Measurements from ENCODE around the gene SLC6A8.
"Not testable (repeated sequence)": the region's sequence is repeated elsewhere in the genome, so short reads cannot be mapped to it uniquely, and the experiment has no call there.

Gene SLC6A8

DNA sequence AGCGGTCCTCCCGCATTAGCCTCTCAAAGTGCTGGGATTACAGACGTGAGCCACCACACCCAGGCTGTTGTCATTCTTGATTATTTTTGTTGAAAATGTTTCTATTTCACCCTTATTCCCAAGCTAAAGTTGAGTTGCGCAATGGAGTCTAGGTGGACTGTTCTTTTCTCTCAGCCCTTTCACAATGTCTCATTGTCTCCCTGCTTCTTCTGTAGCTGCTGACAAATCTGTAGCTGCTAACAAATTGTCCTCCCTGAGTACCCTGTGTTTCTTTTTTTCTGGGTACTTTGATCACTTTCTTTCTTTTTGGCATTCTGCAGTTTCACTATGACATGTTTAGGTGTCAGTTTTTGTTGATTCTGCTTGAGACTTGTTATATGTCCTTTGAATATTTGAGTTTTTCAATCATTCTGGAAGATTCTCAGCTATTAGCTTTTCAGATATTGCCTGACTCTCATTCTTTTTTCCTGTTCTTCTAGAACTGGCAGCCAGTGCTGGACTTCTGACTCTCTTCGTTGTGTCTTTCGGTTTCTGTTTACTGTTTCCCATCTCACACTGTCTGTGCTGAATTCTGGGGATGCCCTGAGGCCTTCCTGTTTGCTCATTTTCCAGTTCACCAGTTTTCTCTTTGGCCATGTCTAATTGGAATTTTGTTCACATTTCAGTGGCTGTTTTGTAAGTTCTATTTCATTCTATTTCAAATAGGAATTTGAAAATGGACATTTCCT is 43.6 kb downstream of the SLC6A8 start:
- DNase-seq (ENCODE audit: low spot score): no peak

DNA sequence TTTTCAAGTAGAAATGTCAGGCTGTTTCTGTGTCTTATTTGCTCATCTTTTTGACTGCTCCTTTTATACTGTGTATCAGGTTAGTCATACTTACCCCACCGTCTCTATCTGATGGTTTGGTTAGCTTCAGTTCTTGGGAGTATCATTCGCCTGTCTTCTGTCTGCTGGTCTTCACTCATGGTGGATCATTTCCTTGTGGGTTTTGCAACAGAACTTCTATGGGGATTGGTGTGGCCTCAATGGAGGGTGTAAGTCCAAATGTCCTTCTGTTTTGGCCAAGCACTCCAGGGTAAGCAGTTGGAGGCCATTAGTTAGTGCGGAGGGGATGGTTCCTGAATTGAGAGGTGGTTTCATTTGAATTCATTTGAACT is 44.1 kb downstream of the SLC6A8 start:
- DNase-seq (ENCODE audit: low spot score): no peak

DNA sequence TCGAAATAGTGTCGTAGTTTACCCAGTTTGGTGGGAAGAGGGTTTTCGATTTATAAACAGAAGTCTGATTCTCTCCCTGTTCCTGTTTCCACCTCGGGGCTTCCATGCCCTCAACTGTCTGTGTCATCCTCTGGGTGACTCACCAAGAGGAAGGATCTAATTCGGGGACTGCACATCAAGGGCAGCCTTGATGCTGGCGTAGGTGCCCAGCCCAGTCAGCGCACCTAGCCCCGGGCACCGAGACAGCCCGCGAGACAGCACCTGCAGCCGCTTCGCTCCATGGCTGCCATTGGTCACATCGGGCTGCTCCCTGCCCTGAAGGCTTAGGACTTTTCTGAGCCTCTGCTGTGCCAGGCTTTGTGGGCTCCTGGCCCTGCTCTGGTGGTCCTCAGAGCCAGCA is 44.7 kb downstream of the SLC6A8 start:
- no peak for DNase-seq (ENCODE audit: low spot score)

DNA sequence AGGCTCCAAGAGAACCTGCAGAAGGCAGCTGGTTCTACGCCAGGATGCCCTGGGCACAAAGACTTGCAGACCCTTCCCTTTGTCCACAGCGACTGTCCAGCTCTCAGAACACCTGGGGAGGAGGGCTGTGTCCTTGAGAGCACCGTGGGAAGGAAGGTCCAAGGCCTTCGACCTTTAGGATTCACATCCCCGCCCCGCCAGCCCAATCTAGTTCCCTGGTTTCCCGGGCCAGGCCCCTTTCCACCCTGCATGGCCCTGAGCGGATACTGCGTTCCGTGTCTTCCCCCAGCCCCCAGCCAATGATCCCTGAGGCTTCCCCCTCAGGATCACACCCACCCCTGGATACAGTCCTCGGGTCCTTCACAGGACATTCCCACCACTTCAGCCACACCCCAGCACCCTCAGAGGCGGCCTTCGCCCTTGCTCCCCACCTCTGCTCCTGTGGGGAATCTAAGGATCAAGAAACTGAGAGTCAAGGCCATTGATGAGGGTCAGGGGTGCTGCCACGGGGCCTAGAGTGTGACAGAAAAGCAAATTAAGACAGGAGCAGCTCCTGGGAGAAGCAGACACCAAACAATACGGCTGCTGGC is 46.0 kb downstream of the SLC6A8 start:
- DNase-seq (ENCODE audit: low spot score): no peak

DNA sequence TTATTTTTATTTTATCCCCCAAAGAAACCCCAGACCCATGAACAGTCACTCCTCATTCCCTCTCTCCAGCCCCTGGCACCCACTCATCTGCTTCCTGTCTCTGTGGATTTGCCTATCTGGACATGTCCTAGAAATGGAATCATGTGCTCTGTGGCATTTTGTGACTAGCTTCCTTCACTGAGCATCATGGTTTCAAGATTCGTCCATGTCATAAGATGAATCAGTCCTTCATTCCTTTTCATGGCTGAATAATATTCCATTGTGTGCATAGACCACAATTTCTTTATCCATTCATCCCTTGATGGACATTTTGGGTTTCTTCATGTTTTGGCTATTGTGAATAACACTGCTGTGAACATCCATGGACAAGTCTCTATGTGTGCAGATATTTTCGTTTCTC is 47.1 kb downstream of the SLC6A8 start:
- no peak for DNase-seq (ENCODE audit: low spot score)

DNA sequence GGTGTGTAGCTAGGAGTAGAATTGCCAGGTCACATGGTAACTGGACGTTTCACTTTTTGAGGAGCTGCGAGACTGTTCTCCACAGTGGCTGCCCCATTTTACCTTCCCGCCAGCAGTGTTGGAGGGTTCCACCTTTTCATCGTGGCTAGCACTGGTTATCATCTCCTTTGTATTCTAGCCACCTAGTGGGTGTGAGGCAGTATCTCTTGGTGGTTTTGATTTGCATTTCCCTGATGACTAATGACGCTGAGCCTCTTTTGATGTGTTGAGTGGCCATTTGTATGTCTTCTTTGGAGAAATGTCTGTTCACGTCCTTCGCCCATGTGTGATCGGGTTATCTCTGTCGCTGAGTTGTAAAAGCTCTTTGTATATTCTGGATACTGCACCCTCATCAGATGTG is 47.5 kb downstream of the SLC6A8 start:
- DNase-seq (ENCODE audit: low spot score): no peak

DNA sequence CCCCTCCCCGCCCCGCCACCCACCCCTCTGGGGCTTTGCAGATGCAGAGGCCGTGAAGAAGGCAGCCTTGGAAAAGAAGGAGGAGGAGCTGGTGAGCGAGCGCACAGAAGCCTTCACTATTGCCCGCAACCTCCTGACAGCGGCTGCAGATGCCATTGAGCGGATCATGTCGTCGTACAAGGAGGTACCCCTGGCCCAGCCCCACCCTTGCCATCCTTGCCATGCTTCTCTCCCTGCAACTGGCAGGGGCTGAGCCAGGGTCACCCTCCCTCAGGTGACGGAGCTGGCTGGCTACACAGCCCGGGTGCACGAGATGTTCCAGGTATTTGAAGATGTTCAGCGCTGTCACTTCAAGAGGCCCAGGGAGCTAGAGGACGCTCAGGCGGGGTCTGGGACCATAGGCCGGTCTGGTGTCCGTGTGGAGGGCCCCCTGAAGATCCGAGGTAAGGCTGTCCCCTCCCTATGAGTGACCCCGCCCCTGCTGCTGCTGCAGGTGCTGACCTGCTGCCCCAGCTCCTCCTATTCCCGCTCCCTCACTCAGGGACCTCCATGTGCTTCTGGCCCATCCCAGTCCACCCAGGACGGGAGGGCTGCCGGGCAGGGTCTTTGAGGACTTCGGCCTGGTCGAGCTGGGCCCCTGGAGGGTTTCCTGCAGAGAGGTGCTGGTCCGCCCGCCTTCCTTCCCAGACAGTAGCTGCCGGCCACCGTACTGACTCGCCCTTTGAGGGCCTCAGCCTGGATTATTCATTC is 48.5 kb downstream of the SLC6A8 start:
- no peak for DNase-seq (ENCODE audit: low spot score)

DNA sequence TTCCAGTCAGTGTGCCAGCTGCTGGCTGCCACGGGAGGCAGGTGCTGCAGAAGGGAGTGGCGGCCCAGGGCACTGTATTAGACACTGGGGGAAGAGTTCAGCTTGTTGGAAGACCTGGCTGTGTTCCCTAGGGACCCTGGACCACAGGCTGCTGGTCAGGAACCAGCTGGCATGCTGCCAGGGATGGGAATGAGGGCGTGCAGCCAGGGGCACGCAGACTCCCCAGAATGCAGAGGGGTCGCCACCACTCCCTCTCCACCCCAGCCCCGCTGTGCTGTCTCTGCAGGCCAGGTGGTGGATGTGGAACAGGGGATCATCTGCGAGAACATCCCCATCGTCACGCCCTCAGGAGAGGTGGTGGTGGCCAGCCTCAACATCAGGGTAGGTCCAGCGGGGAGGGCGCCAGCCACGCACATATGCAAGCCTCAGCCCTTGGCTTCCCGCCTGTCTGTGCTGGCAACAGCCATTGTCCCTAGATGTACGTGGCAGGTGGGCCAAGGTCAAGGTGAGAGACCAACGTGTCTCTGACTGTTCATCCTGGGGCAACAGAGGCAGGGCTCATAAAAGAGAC is 49.2 kb downstream of the SLC6A8 start:
- no peak for DNase-seq (ENCODE audit: low spot score)

DNA sequence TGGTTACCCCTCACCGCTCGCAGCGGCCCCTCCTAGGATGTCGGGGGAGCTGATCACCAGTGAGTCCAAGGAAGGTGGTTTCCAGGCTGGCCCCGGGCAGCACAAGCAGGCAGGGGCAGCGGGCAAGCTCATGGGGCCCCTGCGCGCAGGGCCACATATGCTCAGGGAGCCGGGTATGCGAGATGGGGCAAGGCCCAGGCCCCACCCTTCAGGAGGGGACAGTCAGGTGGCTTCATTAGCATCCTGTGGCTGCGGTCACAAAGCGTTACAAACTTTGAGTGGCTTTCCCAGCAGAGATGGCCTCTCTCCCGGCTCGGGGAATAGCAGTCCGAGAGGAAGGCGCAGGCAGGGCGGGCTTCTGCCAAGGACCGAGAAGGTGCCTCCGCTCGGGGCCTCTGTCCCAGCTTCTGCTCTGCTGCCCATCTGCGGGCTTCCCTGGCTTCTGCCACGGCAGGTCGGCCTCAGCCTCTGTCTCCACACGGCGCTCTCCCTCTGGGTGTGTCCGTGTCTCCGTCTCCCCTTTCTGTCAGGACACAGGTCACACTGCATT is 50.4 kb downstream of the SLC6A8 start:
- DNase-seq (ENCODE audit: low spot score): no peak

DNA sequence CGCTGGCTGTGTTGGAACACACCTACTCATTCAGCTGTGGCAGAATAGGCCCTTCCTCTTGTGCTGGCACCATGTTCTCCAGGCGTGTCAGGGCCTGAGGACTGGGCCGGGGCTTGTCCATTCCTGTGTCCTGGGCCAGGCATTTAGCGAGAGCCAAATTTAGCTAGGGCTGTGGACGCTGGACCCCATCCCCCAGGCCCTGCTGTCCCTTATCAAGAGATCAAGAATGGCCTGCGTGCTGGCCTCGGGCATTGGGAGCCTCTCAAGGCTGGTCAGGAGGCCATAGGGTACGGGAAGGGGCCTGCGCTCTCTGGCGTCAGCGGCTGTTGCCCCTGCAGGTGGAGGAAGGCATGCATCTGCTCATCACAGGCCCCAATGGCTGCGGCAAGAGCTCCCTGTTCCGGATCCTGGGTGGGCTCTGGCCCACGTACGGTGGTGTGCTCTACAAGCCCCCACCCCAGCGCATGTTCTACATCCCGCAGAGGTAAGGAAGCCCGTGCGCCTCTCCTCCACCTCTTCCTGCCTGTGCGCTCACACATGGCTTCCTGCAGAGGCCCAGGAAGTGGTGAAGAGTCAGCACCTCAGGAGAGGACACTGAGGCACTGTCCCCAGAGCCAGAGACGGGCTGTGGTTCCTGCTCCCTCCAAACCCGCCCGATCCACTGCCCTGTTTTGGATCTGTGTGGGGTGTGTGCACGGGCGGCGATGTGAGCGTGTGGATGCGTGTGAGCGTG is 52.2 kb downstream of the SLC6A8 start:
- no peak for DNase-seq (ENCODE audit: low spot score)

DNA sequence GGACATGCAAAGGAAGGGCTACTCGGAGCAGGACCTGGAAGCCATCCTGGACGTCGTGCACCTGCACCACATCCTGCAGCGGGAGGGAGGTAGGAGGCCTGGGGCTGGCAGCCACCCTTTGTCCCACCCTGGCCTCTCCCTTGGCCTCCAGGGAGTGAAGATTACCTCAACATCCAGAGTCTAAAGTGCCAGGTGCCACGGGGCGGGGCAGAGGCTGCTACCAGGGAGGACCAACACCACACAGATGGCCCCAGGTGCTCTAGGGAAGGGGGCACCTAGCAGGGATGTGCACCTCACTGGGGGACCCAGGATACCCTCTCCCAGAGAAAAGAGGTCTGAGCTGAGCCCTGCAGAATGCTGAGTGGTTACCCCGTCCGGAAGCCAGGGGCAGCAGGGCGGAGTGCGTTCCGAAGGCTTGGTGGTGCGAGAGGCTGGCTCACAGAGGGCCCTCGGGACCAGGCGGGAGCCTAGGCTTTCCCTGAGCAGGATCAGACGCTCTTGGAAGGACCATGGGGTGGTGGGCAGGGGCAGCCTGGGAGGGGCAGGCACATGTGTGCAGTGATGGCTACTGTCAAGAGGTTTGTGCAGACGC is 53.0 kb downstream of the SLC6A8 start:
- DNase-seq (ENCODE audit: low spot score): no peak

DNA sequence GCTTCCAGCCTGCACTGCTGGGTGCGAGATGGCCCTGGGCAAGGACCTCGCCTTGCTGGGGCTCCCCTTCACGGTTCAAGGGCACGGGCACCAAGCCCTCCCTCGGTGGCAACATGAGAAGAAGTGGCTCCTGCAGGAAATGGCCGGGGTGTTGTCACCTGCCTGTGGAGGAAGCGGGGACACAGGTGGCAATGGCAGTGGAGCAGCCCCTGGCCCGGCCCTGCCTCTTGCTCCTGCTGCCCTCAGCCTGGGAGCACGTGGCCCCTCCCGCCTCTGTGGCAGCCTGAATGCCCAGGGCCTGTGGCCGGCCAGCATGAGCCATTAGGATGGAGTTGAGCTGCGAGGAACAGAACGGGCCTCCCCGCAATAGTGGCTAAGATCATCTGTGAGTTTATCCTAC is 53.7 kb downstream of the SLC6A8 start:
- no peak for DNase-seq (ENCODE audit: low spot score)

DNA sequence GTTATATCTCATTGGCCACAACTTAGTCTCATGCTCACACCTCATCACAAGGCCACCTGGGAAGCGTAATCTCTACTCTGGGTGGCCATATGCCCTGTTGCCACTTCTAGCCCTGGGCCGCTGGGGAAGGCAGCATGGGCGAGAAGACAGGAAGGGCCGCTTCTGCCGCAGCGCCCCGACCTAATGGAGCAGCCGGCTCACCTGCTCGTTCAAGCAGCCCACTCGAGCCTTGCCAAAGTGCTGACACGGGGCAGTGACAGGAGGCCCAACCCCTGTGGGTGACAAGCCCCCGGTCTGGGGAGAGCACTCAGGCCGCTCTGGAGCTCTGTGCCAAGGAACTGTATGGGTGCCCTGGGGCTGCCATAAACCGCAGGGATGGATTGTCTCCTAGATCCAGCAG is 54.4 kb downstream of the SLC6A8 start:
- not testable (repeated sequence) for DNase-seq (ENCODE audit: low spot score)

DNA sequence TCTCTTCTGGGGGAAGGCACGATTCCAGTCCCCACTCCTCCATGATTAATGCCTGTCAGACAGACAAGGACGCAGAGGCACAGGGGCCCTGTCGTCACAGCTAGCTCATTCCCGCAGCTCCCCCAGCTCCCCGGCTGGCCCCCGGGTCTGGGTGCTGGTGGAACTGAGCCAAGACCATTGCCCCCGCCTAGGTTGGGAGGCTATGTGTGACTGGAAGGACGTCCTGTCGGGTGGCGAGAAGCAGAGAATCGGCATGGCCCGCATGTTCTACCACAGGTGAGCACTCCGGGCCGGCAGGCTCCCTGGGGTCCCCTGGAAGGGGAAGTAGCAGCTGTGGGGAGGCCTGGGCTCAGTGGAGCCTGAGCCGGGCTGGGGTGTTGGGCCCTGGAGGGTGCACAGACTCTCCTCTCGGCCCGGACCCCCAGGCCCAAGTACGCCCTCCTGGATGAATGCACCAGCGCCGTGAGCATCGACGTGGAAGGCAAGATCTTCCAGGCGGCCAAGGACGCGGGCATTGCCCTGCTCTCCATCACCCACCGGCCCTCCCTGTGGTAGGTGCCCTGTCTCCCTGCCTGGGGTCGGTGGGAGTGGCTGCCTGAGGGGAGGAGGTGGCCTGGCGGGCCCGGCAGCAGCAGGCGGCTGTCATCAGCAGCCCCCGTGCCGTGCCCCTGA is 55.2 kb downstream of the SLC6A8 start:
- DNase-seq (ENCODE audit: low spot score): not testable (repeated sequence)

DNA sequence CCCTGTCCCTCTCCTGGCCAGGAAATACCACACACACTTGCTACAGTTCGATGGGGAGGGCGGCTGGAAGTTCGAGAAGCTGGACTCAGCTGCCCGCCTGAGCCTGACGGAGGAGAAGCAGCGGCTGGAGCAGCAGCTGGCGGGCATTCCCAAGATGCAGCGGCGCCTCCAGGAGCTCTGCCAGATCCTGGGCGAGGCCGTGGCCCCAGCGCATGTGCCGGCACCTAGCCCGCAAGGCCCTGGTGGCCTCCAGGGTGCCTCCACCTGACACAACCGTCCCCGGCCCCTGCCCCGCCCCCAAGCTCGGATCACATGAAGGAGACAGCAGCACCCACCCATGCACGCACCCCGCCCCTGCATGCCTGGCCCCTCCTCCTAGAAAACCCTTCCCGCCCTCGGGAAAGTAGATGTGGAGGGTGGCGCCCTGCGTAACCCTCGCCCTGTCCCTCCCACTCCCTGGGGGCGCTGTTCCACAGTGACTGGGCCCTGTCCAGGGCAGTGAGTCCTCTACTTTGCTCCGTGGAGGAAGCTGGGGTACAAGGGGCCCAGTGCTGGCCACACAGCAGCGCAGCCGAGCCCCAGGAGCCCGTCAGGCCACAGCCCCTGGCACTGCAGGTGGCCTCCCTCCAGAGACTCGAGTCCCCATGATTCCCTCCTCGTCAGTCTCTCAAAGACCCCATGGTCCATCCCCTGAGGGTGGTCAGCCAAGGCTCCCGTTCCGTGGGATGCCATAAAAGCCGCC is 55.9 kb downstream of the SLC6A8 start:
- DNase-seq (ENCODE audit: low spot score): peak; percentile 30

DNA sequence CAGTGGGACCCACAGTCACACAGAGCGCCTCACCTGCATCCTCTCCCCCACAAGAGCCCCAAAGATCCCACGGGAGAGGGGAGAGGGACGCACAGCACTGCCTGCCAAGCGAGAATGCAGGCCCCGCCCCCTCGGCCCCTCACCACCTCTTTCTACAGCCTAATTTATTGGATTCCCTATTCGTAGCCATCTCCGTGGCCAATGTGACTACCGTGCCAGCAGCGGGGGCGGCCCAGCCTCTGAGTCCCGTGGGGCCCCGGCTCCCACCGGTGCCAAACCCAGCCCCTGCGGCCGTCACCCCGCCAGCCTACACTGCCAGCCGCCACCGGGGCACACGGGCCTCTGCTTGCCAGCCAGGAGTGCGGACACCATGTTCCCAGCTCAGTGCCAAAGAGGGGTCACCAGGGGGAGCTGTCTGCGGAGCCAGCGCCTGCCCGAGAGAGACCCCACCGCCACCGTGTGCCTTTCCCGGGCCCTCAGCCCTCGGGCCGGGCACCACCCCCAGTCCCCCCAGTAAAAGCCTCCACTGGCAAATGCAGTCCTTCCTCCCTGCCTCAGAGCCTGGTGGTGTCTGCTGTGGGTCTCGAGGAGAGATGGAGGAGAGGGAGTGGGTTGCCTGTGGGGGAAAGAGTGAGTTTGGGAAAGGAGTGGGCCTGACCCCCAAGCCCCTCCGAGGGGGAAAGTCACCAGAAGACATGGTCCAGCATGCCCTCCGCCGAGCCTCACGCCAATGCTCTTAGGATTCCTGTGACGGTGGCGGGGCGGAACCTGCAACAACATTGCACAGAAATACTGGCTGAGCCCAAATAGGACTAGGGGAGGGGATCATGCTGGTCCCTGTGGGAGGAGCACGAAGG is 56.7 kb downstream of the SLC6A8 start:
- DNase-seq (ENCODE audit: low spot score): no peak

DNA sequence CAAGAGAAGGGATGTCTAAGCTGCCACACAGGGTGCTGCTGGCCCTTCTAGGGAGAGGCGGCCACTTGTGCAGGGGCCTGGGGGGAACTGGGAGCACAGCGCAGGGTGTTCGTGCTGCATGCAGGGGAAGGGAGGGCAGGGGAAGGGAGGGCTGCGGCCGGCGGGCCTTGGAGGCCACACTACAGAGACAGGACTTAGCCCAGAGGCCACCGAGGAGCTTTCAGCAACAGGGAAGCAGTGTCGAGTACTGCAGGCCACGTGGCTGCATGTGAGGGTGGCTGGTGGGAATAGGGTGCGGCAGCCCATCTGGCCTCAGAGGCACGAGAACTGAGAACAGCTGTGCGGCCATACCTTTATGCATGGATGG is 57.3 kb downstream of the SLC6A8 start:
- DNase-seq (ENCODE audit: low spot score): not testable (repeated sequence)
